Large intestine (tissue), 3 donors: ENCODE data around the gene TBPL2. TPM values are rescaled to one million over a fixed set of nuclear protein-coding genes. Genes with fewer than 3 reads are reported as not detected.

Experiments used
- DNase-seq, 2 donors: peaks; one replicate each; pipeline versions ENCODE4 v3.0.0 to v3.0.0-alpha.2; 2013
- H3K27ac ChIP-seq: one replicate; pipeline ENCODE4 v1.5.1; 2013; ENCODE audit warnings: low read length
- H3K27me3 ChIP-seq: 2 replicates; pipeline ENCODE4 v1.6.1; 2013; ENCODE audit warnings: low read length; ENCODE audit not compliant: control insufficient read depth, insufficient read depth
- H3K36me3 ChIP-seq: 2 replicates; pipeline ENCODE4 v1.6.1; 2013; ENCODE audit warnings: low read length; ENCODE audit not compliant: control insufficient read depth, insufficient read depth
- H3K4me1 ChIP-seq: one replicate; pipeline ENCODE4 v1.6.1; 2013; ENCODE audit warnings: low read length; ENCODE audit not compliant: control insufficient read depth, insufficient read depth
- H3K4me3 ChIP-seq: one replicate; pipeline ENCODE4 v1.5.1; 2013; ENCODE audit warnings: low read length
- H3K9me3 ChIP-seq: one replicate; pipeline ENCODE4 v1.6.1; 2013; ENCODE audit warnings: mild to moderate bottlenecking, low read depth, low read length, moderate library complexity; ENCODE audit not compliant: control insufficient read depth
- WGBS: methylation state at CpG from one replicate; pipeline ENCODE4 v1.1.5; 2013; ENCODE audit warnings: low lambda C conversion rate; ENCODE audit not compliant: insufficient coverage; 5-methylcytosine and 5-hydroxymethylcytosine counted together
- polyA plus RNA-seq: library from polyadenylated mRNA; unstranded; fragments of 120-200 nt; gene quantifications from one replicate; pipeline ENCODE4 v1.2.1, GENCODE V29; 2013

The TBPL2 gene
- polyA plus RNA-seq, 1 donor, result 0.01 TPM

DNA sequence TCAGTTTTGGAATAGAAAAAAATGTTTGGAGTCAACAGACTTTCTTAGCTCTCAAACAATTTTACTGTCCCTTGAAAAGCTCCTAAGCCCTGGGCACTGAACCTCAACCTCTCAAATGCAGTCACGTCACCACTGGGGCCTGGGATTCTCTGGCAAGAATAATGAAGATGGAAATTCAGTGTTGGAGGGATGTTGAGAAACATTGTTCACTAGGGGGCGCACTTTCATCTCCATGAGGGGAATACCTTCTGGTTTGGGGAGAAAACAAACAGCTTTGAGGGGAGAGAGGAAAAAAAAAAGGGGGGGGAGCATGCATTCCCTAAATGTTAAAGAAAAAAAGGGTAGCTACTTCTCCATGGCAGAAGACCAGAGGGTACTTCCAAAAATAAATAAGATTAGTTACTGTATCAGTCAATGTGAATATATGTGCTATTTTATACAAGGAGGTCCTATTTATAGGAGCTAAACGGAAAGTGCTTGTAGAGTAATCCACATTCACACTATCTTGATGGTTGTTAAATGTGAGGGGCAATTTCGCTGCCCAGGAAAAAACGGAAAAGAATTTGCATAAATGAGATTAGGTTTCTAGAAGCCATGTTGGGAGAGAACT lies 5.8 kb upstream of the TBPL2 start:
- Histone ChIP-seq H3K27ac (no peak overlapping the region), H3K36me3 (no peaks in the 10 kb centered on the region)
- DNase-seq, result peak in 1 of 2 donors; percentile 52

DNA sequence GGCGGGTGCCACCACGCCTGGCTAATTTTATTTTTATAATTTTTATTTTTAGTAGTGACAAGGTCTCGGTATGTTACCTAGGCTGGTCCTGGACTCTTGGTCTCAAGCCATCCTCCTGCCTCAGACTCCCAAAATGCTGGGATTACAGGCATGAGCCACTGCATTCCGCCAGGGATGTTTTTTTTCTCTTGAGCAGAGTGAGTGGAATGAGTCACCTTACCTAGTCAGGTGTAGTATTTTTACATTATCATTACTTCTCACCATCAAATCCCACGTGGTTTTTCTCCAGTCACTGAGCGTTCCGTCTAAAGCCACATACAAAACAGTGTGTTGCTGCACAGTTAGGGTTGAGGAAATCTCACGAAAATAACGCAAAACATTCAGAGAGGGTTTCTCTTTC lies 870 bp upstream of the TBPL2 start:
- WGBS, result 90% methylated on average over 2 of the region's 9 CpGs
- no peak for DNase-seq
- Histone ChIP-seq H3K9me3 (peaks cover 5% of the 10 kb centered on the region), H3K4me3 (no peak overlapping the region), H3K27me3 (peaks cover 5% of the 10 kb centered on the region), H3K4me1 (peaks cover 2% of the 10 kb centered on the region), H3K36me3 (no peaks in the 10 kb centered on the region), H3K27ac (no peak overlapping the region)

More for the DNA sequence above, 5.8 kb upstream of the TBPL2 start:
- no peaks in the 10 kb centered on the region for H3K4me1 ChIP-seq
- 15% methylated on average over 4 of the region's 5 CpGs for WGBS
- H3K4me3 ChIP-seq, result no peak overlapping the region
- H3K27me3 ChIP-seq, result no peaks in the 10 kb centered on the region
- no peaks in the 10 kb centered on the region for H3K9me3 ChIP-seq

DNA sequence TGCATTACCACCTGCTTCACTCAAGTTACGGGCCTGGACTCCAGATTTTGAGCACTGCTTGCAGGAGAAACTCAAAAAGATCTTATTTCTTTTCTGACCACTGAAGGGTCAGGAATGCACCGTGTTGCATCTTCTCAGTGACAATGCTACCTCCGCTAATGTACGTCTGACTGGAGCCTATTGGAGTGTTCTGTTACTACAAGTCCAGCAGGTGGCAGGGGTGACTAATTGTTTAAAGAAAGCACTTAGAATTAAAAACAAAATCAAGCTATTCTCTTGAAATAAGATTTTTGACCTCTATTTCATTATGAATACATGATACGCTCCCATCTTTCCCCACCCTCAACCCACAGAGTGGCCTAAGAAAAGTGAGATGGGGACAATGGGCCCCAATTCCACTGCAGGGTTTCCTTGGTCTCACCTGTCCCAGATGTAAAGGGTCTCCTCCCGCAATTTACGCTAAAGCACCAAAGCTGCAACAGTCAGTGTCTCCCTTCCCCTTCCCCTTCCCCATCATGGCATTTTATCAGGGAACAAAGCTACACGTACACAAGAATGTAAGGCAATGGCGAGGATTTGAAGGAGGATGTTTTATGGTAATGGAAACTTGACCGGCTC lies 2.2 kb downstream of the TBPL2 start:
- 49% methylated on average over 3 of the region's 10 CpGs for WGBS
- Histone ChIP-seq H3K36me3 (no peaks in the 10 kb centered on the region), H3K9me3 (peaks cover 5% of the 10 kb centered on the region), H3K27ac (no peak overlapping the region), H3K4me3 (no peak overlapping the region), H3K4me1 (peaks cover 10% of the 10 kb centered on the region), H3K27me3 (peaks cover 5% of the 10 kb centered on the region)
- DNase-seq, result peak in 1 of 2 donors; percentile 23

DNA sequence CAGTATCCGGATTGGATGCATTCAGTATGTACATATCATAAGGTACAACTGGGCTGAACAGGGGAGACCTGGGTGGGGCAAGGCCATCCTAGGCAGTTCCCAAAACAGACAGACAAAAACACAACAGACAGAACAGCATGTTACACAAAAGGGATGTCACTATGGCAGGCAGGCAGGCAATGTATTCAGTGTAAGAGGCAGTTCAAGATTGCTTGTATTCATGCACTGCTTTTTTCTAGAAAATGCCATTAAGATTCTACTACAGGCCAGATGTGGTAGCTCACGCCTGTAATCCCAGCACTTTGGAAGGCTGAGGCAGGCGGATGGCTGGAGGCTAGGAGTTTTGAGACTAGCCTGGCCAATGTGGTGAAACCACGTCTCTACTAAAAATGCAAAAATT lies 3.5 kb downstream of the TBPL2 start:
- DNase-seq, result no peak
- peaks cover 5% of the 10 kb centered on the region for H3K27me3 ChIP-seq
- no CpG with 5 or more reads among the region's 4 CpGs for WGBS
- peaks cover 10% of the 10 kb centered on the region for H3K4me1 ChIP-seq
- no peak overlapping the region for H3K4me3 ChIP-seq
- H3K36me3 ChIP-seq, result no peaks in the 10 kb centered on the region
- H3K27ac ChIP-seq, result no peak overlapping the region
- H3K9me3 ChIP-seq, result peaks cover 5% of the 10 kb centered on the region

DNA sequence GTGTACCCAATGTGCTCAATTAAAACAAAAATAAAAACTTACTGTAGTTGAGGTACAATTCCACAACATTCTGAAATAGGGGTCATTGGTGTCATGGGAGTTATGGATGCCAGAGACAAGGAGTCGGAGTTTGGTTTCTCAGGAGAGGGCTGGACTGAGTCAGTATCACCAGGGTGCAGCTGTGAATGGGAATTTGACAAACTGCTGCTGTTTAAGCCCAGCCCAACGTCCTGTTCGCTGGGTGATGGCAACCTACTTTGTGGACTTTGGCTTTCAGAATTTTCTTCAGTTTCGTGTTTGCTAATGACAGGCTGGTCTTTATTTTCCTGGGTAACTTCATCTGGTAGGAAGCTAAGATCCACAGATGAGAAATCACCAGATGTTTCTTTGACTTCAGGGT lies 3.9 kb downstream of the TBPL2 start:
- DNase-seq, result peak in 1 of 2 donors; percentile 48
- Histone ChIP-seq H3K27me3 (peaks cover 5% of the 10 kb centered on the region), H3K4me1 (peaks cover 10% of the 10 kb centered on the region), H3K36me3 (no peaks in the 10 kb centered on the region), H3K4me3 (no peak overlapping the region), H3K27ac (no peak overlapping the region), H3K9me3 (peaks cover 5% of the 10 kb centered on the region)
- no CpG with 5 or more reads among the region's 4 CpGs for WGBS

DNA sequence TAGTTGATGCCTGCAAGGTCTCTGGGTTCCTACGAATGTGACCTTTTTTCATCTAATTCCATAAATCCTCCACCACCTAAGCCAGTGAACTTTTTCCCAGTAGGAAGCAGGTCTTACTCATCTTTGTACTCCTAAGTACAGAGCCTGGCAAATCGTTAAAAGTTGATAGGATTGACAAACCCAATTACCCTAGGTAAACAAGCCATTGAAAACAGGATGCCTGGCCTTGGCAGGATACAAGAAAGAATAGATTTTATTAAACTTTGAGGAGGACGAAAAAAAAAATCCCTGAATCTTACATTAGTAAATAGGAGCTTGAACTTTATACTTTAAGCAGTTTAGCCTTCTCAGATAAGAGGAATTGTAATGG lies 5.6 kb downstream of the TBPL2 start:
- Histone ChIP-seq H3K27me3 (no peaks in the 10 kb centered on the region), H3K27ac (no peak overlapping the region), H3K4me3 (no peak overlapping the region), H3K4me1 (peaks cover 10% of the 10 kb centered on the region), H3K36me3 (no peaks in the 10 kb centered on the region), H3K9me3 (no peaks in the 10 kb centered on the region)
- peak in 1 of 2 donors; percentile 46 for DNase-seq
- no CpG with 5 or more reads among the region's 3 CpGs for WGBS

DNA sequence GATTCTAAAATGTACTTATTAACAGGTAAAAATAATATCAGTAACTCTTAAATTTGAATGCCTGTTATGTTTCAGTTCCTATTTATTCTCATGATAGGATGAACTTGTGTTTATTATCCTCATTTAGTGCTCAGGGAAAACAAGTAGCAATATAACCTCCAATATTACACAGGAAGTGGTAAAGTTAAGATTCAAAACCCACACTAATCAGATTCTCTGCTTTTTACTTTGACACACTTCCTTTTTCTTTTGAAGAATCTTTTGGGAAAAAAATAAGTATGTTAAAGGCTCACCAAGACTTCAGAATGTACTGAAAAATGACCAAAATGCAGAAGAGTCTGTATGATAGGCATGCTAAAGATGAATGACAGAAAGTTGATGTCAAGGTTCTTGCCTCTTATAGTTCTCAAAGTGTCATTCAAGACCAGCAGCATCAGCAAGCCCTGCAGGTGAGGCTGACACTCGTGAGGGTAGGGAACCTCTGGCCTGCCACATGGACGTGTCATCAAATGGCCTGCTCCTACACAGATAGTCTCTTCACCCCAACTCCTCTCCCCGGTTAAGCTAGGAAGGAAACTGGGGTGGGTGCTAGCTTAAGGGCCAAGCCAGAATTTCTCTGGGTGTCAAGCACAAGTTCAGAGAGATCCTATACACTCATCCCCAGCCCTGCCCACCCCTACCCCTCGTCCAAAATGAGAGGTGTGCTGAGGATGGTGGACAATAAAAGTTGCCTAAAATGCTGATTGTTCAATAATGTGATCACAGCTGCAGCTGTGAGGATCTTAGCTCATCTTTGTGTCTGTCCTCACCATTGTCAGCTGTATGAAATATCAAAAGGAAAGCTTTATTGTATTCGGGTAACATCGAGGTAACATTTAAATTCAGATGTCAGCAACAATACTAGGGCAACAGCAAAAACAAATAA lies 6.3 kb downstream of the TBPL2 start:
- no peak overlapping the region for H3K27ac ChIP-seq
- H3K36me3 ChIP-seq, result no peaks in the 10 kb centered on the region
- H3K27me3 ChIP-seq, result no peaks in the 10 kb centered on the region
- H3K9me3 ChIP-seq, result no peaks in the 10 kb centered on the region
- H3K4me3 ChIP-seq, result no peak overlapping the region
- no peak for DNase-seq
- H3K4me1 ChIP-seq, result peaks cover 10% of the 10 kb centered on the region
- 92% methylated on average over 2 of the region's 6 CpGs for WGBS

DNA sequence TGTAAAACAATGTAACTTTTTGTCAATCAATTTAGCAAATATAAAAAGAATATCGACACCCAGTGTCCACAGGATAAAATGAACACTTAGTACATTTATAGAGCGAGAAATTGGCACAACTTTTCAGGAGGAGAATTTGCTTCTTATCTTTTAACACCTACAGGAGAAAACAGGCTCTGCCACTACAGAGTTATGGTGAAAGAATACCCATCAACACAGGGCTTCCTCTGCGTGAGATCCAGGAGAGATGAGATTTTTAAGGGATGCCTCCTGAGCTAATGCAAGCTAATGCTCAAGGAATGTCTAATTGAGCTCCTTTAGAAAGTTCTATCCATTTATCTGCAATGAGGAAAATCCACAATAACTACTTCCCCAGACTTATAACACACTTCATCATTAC lies 7.8 kb downstream of the TBPL2 start:
- WGBS, result 83% methylated on average over 1 of the region's 3 CpGs

DNA sequence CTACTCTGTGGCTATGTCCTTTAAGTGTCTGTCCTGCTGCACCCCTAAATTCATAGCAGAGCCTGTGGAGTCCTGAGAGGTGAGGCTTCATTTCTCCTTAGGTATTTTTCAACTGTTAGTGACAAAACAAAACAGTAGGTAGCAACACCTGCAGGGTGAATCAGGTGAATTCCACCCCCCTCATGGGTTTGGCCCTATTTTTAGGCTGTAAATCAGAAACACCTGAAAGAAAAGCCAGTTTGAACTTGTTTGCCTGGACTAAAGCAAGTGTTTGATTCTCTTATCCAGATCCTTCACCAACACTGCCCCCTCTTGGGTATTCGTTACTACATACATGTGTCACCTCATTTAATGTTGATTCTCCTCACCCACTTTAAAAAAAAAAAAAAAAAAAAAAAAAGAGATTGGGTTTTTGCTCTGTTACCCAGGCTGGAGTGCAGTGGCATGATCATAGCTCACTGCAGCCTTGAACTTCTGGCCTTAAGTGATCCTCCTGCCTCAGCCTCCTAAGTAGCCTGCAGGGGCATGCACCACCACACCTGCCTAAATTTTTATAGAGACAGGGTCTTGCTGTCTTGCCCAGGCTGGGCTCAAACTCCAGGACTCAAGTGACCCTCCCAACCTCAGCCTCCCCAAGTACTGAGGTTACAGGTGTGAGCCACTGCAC lies 10.3 kb downstream of the TBPL2 start:
- no peaks in the 10 kb centered on the region for H3K27me3 ChIP-seq
- no peak overlapping the region for H3K27ac ChIP-seq
- H3K36me3 ChIP-seq, result no peaks in the 10 kb centered on the region
- WGBS, result no CpG with 5 or more reads among the region's 1 CpG
- no peak overlapping the region for H3K4me3 ChIP-seq
- DNase-seq, result peak in 1 of 2 donors; percentile 64
- no peaks in the 10 kb centered on the region for H3K9me3 ChIP-seq
- peaks cover 8% of the 10 kb centered on the region for H3K4me1 ChIP-seq

More for the DNA sequence above, 7.8 kb downstream of the TBPL2 start:
- Histone ChIP-seq H3K4me1 (peaks cover 10% of the 10 kb centered on the region), H3K36me3 (no peaks in the 10 kb centered on the region), H3K27me3 (no peaks in the 10 kb centered on the region), H3K4me3 (no peak overlapping the region), H3K27ac (no peak overlapping the region), H3K9me3 (no peaks in the 10 kb centered on the region)
- DNase-seq, result no peak

DNA sequence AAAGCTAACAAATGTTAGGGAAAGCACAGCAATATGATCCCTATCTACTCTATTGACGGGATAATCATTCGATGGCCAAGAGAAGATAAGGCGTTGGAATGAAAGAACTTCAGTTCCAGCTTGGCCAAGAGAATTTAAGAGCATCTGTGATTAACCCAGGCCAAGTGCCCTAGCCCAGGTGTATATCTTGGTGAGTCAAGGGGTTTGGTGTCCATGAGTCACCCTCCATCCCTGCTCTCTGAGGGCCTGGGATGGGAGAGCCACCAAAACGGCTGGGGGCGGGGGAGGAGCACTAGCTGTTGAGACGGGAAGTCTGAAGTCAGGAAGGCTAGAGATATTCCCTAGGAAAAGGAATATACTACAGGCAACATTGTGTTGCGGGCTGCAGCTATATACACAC lies 13.0 kb downstream of the TBPL2 start:
- Histone ChIP-seq H3K27me3 (no peaks in the 10 kb centered on the region), H3K9me3 (no peaks in the 10 kb centered on the region), H3K4me3 (no peak overlapping the region), H3K36me3 (no peaks in the 10 kb centered on the region), H3K27ac (no peak overlapping the region), H3K4me1 (no peaks in the 10 kb centered on the region)
- DNase-seq, result no peak
- no CpG with 5 or more reads among the region's 7 CpGs for WGBS
